DMS153 treated with DMSO at 0.1 percent for 48 hours (cell line): ENCODE data around the gene PCYOX1L.

Experiments
- DNase-seq: peaks from one replicate; lab custom pipeline; 2025; ENCODE audit not compliant: unreplicated experiment; lab: John Stamatoyannopoulos, UW

The PCYOX1L gene

GRCh38 chr5:149405550-149406202, 47.8 kb downstream of the PCYOX1L start:
- DNase-seq: no peak

DNA sequence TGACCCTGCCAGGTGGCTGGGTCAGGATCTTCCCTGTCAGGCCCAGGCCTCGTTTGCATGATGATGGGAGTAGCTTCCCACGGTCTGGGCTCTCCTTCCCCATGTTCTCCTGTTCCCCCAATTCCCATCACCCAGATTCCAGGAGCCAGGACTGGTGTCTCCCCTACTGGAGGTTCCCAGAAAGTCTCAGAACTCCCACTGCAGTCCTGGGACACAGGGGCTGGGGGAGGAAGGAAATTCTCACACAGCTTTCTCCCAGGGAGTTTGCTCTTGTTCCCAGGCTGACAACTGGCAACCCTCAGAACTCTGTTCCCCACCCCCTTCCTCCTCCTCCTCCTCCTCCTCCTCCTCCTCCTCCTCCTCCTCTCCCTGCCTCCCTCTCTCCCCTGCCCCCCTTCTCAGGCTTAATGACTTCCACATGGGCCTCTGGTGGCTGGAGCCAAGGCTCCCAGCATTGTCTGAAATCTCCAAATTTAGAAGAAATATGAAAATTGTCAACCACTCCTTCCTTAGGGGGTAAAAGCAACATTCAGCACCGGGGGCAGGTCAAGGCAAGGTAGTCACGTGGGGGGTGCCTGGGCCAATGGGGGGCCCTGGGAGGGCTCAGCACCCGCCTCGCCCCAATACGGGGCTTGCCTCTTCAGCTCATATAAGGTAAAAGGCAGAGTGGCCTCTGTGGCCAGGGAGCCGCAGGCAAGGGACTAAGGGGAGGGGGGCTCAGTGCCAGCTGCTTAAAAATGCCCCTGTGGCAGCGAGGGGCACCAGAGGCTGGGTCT, 48.5 kb downstream of the PCYOX1L start:
- no peak for DNase-seq

GRCh38 chr5:149406979-149407306, 49.1 kb downstream of the PCYOX1L start:
- no peak for DNase-seq

GRCh38 chr5:149407323-149408251, 49.7 kb downstream of the PCYOX1L start:
- no peak for DNase-seq

DNA sequence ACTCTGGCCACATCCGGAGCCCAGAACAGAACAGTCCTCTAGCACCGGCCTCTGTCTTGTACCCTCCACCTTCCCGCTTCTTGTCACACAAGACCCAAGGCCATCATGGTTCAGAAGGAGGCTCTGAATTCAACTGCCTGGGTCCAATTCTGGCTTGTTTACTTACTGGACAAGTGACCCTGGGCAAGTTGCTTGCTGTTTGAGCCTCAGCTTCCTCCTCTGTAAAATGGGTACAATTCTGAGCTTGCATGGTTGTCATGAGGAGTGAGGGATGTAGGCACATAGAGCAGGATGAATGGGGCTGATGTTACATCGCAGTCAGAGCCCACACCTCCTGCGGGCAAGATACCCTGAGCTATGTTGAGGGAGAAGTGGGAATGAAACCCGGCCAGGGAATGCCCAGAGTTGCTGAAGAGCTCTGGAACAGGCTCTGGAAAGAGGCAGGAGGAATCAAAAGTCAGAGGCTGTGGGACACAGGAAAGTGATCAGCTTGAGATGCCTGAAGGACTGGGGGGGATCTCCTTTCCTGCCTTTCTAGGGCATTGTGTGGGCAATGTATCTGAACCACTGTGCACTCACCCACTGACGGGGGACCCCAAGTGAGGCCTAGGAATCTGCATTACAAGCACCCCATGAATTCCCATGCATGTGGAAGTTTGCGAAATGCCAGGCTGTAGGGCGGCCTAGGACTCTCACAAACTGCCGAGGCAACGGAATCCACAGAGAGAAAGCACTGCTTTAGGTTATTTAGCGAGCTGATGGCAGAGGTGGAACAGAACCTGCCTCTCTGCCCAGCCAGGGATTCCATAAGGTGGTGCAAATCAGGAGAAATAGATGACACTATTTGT, 50.6 kb downstream of the PCYOX1L start:
- no peak for DNase-seq

GRCh38 chr5:149409268-149409948, 51.6 kb downstream of the PCYOX1L start:
- DNase-seq: no peak

DNA sequence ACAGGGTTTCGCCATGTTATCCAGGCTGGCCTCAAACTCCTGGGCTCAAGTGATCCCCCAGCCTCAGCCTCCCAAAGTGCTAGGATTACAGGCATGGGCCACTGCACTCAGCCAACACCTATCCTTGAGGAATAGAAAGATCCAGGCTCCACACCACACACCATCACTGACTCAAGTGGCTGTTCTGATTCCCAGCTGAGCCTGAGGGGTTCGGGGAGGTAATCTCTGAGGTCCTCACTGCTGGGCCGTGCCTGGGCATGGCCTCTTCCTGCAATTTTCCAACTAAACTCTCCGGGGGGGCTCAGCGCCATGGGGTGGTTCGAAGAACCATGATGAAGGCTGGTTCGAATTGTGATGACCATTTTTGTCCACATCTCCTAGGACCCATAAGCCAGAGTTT, 52.2 kb downstream of the PCYOX1L start:
- DNase-seq: no peak

- DNase-seq: no peak
Observed at GRCh38 chr5:149410721-149411432, 53.0 kb downstream of the PCYOX1L start.

DNA sequence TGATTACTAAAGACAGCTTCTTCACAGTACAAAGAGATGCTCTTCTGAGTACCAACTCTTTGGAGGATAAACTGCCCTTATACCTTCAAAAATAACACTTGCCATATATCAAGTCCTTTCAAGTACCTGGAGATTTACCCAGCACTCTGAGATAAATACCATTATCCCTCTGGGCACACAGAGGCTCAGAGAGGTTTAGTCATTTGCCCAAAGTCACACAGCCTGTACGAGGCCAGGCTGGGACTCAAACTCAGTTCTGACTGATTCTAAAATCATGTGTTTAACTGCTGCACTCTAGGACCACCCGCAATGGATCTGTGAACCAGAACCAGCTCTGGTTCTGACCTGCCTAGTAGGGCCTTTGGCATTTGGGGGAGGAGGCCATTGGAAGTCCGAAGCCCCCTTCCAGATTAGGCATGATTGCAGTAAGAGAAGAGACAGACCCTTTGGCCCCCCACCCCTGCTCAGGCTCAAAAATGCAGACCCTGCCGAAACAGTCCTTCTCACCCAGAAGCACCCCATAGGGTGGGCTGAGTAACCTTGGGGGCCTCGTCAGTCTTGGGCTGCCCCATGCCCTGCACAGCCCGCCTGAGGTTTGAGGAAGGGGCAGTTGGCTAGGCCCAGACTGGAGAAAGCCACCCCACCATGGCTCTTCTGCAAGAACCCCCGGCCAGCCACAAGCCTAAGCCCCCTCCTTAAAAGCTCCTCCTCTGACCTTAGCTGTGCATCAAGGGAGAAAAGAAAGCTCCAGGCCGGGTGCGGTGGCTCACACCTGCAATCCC, 54.1 kb downstream of the PCYOX1L start:
- DNase-seq: no peak

DNA sequence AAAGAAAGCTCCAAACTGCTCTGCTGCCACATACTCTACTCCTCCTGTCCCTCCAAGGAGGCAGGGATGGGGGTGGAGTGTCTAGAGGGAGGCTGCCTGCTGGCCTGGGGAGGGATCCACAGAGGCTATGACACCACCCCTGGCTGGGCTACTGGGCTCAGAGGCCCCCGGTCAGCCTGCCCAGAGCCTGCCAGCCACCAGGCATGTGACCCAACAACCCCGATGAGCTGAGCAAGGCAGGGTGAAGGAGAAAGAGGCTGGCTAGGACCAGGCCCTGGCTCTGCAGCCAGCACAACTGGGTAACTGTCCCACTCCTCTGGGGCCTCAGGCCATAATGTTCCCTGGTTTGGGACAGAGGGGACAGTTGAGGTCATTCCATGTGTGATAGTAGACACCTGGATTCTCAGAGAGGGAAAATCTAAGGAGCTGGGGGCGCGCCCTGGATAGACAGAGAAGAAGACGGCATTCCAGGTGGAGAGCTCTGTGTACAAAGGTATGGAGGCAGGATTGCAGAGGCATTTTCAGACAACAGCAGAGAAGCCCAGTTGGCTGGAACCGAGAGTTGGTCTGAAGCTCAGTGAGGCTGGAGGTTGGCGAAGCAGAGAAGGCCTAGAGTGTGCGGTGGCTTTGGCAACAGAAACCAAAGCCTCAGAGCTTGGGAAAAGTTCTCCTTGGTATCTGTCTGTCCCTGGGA, 55.1 kb downstream of the PCYOX1L start:
- no peak for DNase-seq

GRCh38 chr5:149413477-149414210, 55.8 kb downstream of the PCYOX1L start:
- DNase-seq: no peak

DNA sequence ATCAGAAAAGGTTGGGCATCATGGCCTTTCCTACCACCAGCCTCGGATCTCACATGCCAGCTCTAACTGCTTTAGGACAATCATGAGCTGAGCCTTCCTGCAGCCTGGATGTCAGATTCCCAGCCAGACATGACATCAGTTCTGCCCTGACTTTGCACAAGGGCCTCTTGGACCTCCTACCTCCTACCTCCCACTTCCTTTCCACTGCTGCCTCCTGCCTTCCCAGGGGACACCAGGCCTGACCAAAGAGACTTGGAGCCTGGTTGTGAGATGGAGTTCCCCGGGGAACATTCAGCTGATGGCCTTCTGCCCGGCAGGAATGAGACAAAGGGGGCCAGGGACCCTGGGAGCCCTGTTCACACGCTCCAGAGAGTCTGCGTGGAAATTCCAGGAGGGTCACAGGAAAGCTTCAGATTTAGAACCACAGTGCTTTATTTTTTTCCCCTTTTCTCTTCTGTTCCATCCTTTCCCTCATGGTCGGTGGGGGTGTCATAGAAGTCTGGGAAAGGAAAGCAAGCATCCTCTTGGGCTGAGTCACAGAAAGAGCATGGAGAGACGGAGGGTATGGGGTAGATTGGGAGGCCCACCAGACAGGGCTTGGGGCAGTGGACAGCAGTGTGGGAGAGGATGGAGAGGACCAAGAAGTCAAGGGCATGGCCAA, 56.7 kb downstream of the PCYOX1L start:
- DNase-seq: no peak

GRCh38 chr5:149415066-149415967, 57.5 kb downstream of the PCYOX1L start:
- no peak for DNase-seq

DNA sequence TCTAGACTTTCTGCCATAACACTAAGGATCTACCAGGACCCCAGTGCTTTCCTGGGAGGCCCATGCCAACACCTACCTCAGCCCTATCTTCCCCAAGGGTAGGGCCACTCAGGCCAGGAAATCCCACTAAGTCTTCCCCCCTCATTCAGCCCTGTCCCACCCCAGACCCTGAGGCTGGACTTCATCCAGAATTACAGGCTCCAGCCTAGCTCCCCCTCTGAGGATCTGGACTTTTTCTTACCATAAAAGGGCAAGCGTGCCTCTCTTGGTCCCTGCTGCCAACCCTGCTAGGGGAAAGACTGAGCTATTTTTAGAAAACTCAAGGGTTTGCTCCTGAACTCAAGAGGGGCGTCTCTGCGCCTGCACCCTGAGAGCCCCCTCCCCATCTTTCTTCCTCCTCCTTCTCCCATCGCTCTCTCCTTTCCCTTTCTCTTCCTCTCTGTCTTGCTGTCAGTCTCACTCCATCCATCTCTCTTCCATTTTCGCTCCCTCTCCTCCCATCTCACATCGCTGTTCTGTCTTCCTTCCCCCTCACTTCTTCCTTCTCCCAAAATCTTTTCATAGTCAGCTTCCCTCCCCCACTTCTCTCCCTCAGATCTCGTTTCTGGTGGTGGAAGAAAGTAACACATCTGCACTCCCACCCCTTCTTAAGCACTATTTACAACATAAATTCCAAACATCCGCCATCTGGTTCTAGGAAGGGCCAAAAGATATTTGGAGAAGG, 59.3 kb downstream of the PCYOX1L start:
- DNase-seq: no peak

- DNase-seq: no peak
Observed at GRCh38 chr5:149417711-149418368, 60.0 kb downstream of the PCYOX1L start.
